Adrenal gland (tissue), 12 donors: ENCODE measurements around the gene HP. TPM values are rescaled to one million over a fixed set of nuclear protein-coding genes. Genes with fewer than 3 reads are reported as not detected.
A peak's percentile ranks its signal among the peaks of the same experiment; 100 is the strongest.

Experiments
- DNase-seq, 7 donors: peaks; one replicate each; pipeline ENCODE4 v3.0.0-alpha.2; 2019 to 2020
- H3K27ac ChIP-seq, 5 donors: fragments of 200-600 bp; sonication (generic) in 4 of 5; 1 replicate in 3 of 5; 2 replicates in 2 of 5; pipeline versions ENCODE4 v1.5.1 to v1.8.0; 2016 to 2020; ENCODE audit warnings: mild to moderate bottlenecking in 1 of 5
- H3K27me3 ChIP-seq: fragments of 200-600 bp; 2 replicates; pipeline ENCODE4 v1.8.0; 2021
- H3K36me3 ChIP-seq, 2 donors: fragments of 200-600 bp; replicated peaks in 1 of 2; 1 replicate in 1 of 2; 2 replicates in 1 of 2; pipeline versions ENCODE4 v1.5.1 to v1.8.0; 2018 to 2022
- H3K4me1 ChIP-seq, 2 donors: fragments of 200-600 bp; replicated peaks in 1 of 2; 1 replicate in 1 of 2; 2 replicates in 1 of 2; pipeline versions ENCODE4 v1.5.1 to v1.8.0; 2018 to 2021
- H3K4me3 ChIP-seq, 4 donors: fragments of 200-600 bp; sonication (generic) in 3 of 4; one replicate each; pipeline ENCODE4 v1.5.1; 2016 to 2018
- H3K9me3 ChIP-seq, 3 donors: fragments of 200-600 bp; sonication (generic) in 1 of 3; replicated peaks in 1 of 3; 1 replicate in 2 of 3; 2 replicates in 1 of 3; pipeline versions ENCODE4 v1.5.1 to v1.8.0; 2016 to 2021
- CTCF ChIP-seq, 6 experiments: fragments of 450-650 bp in 4 of 6; fragments of 200-600 bp in 2 of 6; sonication (generic) in 1 of 6; IDR thresholded peaks; 1 replicate in 5 of 6; 2 replicates in 1 of 6; pipeline versions ENCODE4 v1.5.1 to v1.8.0; 2016 to 2021; ENCODE audit warnings: antibody characterized with exemption in 6 of 6, mild to moderate bottlenecking in 2 of 6, moderate library complexity in 1 of 6
- POLR2A ChIP-seq, 2 donors: fragments of 450-650 bp; IDR thresholded peaks; one replicate each; pipeline ENCODE4 v1.6.1; 2017; ENCODE audit warnings: antibody characterized with exemption in 2 of 2, mild to moderate bottlenecking in 2 of 2, moderate library complexity in 1 of 2
- WGBS, 4 donors: extraction: QIAGEN DNeasy Blood & Tissue Kit in 2 of 4; methylation state at CpG; one replicate each; pipeline versions ENCODE4 v1.1.5 to v1.1.7; 2013 to 2017; 5-methylcytosine and 5-hydroxymethylcytosine counted together
- intact Hi-C, 2 donors: fragments of 100-400 bp; cut with DNase I; formaldehyde crosslinking; loops; one replicate each; pipeline versions ENCODE4 v1.14.1 to v1.15.0; 2022 to 2023
- polyA plus RNA-seq, 3 donors: library from polyadenylated mRNA; stranded (reverse); fragments of 200-250 nt in 2 of 3; fragments of 350-450 nt in 1 of 3; fragmentation: Illumina TruSeq in 1 of 3; extraction: RNeasy Lipid Tissue Mini Kit (QIAGEN cat#74804) in 1 of 3; gene quantifications; one replicate each; pipeline ENCODE4 v1.2.3, GENCODE V29; 2013 to 2014
- total RNA-seq, 9 donors: library from RNA; depleted of rRNA in 4 of 9; stranded (reverse); fragments of >200 nt in 4 of 9; fragments of 120-200 nt in 1 of 9; fragmentation: NEBNext Ultra II Directional in 1 of 9; extraction: Animal tissue kit (Norgen Biotek cat#: 25700) in 1 of 9; gene quantifications; one replicate each; pipeline versions ENCODE4 v1.1.0 to v1.2.4, GENCODE V29; 2013 to 2023
- donor health status: healthy with polysubstance abuse.
- donor health status: Bipolar disorder and iron deficiency.
- donor health status: DM: yes; HTN: yes; CAD: no.
- donor health status: DM: no; HTN: no; CAD: no.
- donor health status: DM: no; HTN: no; CAD: no.
- donor health status: DM: yes; HTN: yes; CAD: no.

HP gene
- total and polyA plus RNA-seq, 12 donors = 0.28 to 113 (median 9.9) TPM

- no peak overlapping the region for H3K27ac ChIP-seq
- no peaks in the 10 kb centered on the region for H3K27me3 ChIP-seq
- no peaks in the 10 kb centered on the region for H3K9me3 ChIP-seq
- no peak overlapping the region for H3K4me3 ChIP-seq
- no peaks in the 10 kb centered on the region for H3K36me3 ChIP-seq
- intact Hi-C loops = no loop called here
- no peak for DNase-seq
- H3K4me1 ChIP-seq = no peaks in the 10 kb centered on the region
- TF ChIP-seq POLR2A (IDR thresholded peaks at IDR 0.05) (no peak), CTCF (IDR thresholded peaks at IDR 0.05) (no peak)
- 90 to 94% (median 91%) methylated on average over 5 to 9 of the region's 9 CpGs for WGBS, 4 donors
These were observed 6.1 kb downstream of the HP start for GRCh38 chr16:72060405-72060804.

GRCh38 chr16:72061564-72061963 lies 7.3 kb downstream of the HP start:
- H3K4me3 ChIP-seq = no peak overlapping the region
- H3K27ac ChIP-seq = no peak overlapping the region
- no peaks in the 10 kb centered on the region for H3K27me3 ChIP-seq
- H3K9me3 ChIP-seq = no peaks in the 10 kb centered on the region
- no peaks in the 10 kb centered on the region for H3K36me3 ChIP-seq
- DNase-seq = no peak
- intact Hi-C loops = no loop called here
- no peaks in the 10 kb centered on the region for H3K4me1 ChIP-seq
- TF ChIP-seq POLR2A (IDR thresholded peaks at IDR 0.05) = no peak
- no peak for TF ChIP-seq CTCF (IDR thresholded peaks at IDR 0.05)
- WGBS, 4 donors = 89 to 100% (median 97%) methylated on average over 1 of the region's 1 CpG

- Histone ChIP-seq H3K36me3 (no peaks in the 10 kb centered on the region), H3K4me3 (no peak overlapping the region), H3K9me3 (no peaks in the 10 kb centered on the region), H3K4me1 (no peaks in the 10 kb centered on the region), H3K27ac (no peak overlapping the region), H3K27me3 (no peaks in the 10 kb centered on the region)
- DNase-seq = no peak
- TF ChIP-seq POLR2A (IDR thresholded peaks at IDR 0.05) (no peak), CTCF (IDR thresholded peaks at IDR 0.05) (no peak)
- 83 to 89% (median 87%) methylated on average over 8 to 10 of the region's 10 CpGs for WGBS, 4 donors
- intact Hi-C loops = no loop called here
These were observed 10.1 kb downstream of the HP start for GRCh38 chr16:72064361-72064894.

DNA sequence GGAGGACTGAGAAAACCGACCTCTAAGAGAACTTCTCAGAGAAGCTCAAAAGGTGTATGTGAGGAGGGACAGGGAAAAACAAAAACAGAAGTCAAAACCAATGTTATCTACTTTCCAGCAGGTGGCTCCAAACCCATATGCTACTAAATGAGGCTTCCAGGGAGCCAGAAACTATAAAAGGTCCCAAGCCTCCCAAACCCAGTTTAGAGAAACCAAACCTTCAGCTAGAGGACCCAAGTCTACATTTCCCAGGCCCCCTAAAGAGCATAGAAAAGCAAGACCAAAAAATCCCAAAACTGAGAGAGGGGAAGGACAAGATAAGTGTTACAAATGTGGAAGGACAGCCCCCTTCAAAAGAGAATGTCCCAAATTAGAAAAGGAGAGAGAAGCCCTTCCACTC lies 12.4 kb downstream of the HP start:
- TF ChIP-seq CTCF (IDR thresholded peaks at IDR 0.05) (peak; percentile 48 to 72 (median 62)), POLR2A (IDR thresholded peaks at IDR 0.05) (no peak)
- peak in 4 of 7 donors; percentile 12 to 38 (median 36) for DNase-seq
- Histone ChIP-seq H3K9me3 (no peaks in the 10 kb centered on the region), H3K27me3 (no peaks in the 10 kb centered on the region), H3K4me3 (no peak overlapping the region), H3K4me1 (no peaks in the 10 kb centered on the region), H3K27ac (no peak overlapping the region), H3K36me3 (no peaks in the 10 kb centered on the region)
- 4 to 8% (median 6%) methylated on average over 1 of the region's 1 CpG for WGBS, 4 donors
- intact Hi-C loops = no loop called here
